Vagina (tissue), 2 donors: ENCODE results near the gene ANO9. TPM values are rescaled to one million over a fixed set of nuclear protein-coding genes. Genes with fewer than 3 reads are reported as not detected.

Source experiments
- DNase-seq, 2 donors: peaks; one replicate each; pipeline ENCODE4 v3.0.0-alpha.2; 2017; ENCODE audit errors: extremely low spot score in 2 of 2
- H3K27ac ChIP-seq: fragments of 200-600 bp; sonication (generic); one replicate; pipeline ENCODE4 v1.5.1; 2019
- H3K27me3 ChIP-seq: fragments of 200-600 bp; sonication (generic); one replicate; pipeline ENCODE4 v1.5.1; 2019
- H3K36me3 ChIP-seq, 2 donors: fragments of 200-600 bp; sonication (generic); one replicate each; pipeline ENCODE4 v1.5.1; 2017 to 2019
- H3K4me1 ChIP-seq: fragments of 200-600 bp; sonication (generic); one replicate; pipeline ENCODE4 v1.5.1; 2019
- H3K4me3 ChIP-seq, 2 donors: fragments of 200-600 bp; sonication (generic); 1 replicate in 1 of 2; 2 replicates in 1 of 2; pipeline ENCODE4 v1.5.1; 2016 to 2019
- H3K9me3 ChIP-seq: fragments of 200-600 bp; sonication (generic); one replicate; pipeline ENCODE4 v1.5.1; 2019
- POLR2A ChIP-seq, 2 donors: fragments of 450-650 bp; IDR thresholded peaks; one replicate each; pipeline ENCODE4 v1.6.1; 2017; ENCODE audit warnings: antibody characterized with exemption in 2 of 2, mild to moderate bottlenecking in 2 of 2, moderate library complexity in 2 of 2
- POLR2AphosphoS5 ChIP-seq, 2 donors: sonication (generic); formaldehyde crosslinking; IDR thresholded peaks; one replicate each; pipeline ENCODE4 v1.9.0; 2017; ENCODE audit warnings: antibody characterized with exemption in 2 of 2, mild to moderate bottlenecking in 2 of 2, low read depth in 1 of 2; ENCODE audit not compliant: insufficient read depth in 1 of 2
- intact Hi-C: fragments of 100-400 bp; cut with DNase I; formaldehyde crosslinking; loops from one replicate; pipeline ENCODE4 v1.15.1; 2023
- total RNA-seq: library from RNA; depleted of rRNA; stranded (reverse); fragments of >200 nt; gene quantifications from one replicate; pipeline ENCODE4 v1.2.3, GENCODE V29; 2016
- TF ChIP-seq, protein P1 (sequence below), 3 experiments: fragments of 450-650 bp in 2 of 3; fragments of 200-600 bp in 1 of 3; sonication (generic) in 1 of 3; IDR thresholded peaks; one replicate each; pipeline ENCODE4 v1.5.1; 2017 to 2019; ENCODE audit warnings: antibody characterized with exemption in 3 of 3, mild to moderate bottlenecking in 2 of 3, moderate library complexity in 2 of 3

ANO9 gene
- total RNA-seq, 1 donor from 2014 or later: 12.0 TPM

GRCh38 chr11:385594-386351 lies 56.0 kb downstream of the ANO9 start:
- intact Hi-C loops: no loop called here
- H3K4me3 ChIP-seq: no peak overlapping the region
- no peak overlapping the region for H3K27ac ChIP-seq
- no peaks in the 10 kb centered on the region for H3K9me3 ChIP-seq
- no peaks in the 10 kb centered on the region for H3K36me3 ChIP-seq
- no peaks in the 10 kb centered on the region for H3K4me1 ChIP-seq
- DNase-seq: no peak
- TF ChIP-seq POLR2A (IDR thresholded peaks at IDR 0.05) (no peak), POLR2AphosphoS5 (IDR thresholded peaks at IDR 0.05; ENCODE audit: insufficient read depth in 1 of 2, low read depth in 1 of 2) (no peak)
- TF ChIP-seq, protein P1, sequence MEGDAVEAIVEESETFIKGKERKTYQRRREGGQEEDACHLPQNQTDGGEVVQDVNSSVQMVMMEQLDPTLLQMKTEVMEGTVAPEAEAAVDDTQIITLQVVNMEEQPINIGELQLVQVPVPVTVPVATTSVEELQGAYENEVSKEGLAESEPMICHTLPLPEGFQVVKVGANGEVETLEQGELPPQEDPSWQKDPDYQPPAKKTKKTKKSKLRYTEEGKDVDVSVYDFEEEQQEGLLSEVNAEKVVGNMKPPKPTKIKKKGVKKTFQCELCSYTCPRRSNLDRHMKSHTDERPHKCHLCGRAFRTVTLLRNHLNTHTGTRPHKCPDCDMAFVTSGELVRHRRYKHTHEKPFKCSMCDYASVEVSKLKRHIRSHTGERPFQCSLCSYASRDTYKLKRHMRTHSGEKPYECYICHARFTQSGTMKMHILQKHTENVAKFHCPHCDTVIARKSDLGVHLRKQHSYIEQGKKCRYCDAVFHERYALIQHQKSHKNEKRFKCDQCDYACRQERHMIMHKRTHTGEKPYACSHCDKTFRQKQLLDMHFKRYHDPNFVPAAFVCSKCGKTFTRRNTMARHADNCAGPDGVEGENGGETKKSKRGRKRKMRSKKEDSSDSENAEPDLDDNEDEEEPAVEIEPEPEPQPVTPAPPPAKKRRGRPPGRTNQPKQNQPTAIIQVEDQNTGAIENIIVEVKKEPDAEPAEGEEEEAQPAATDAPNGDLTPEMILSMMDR (IDR thresholded peaks at IDR 0.05): no peak
- no peaks in the 10 kb centered on the region for H3K27me3 ChIP-seq

DNA sequence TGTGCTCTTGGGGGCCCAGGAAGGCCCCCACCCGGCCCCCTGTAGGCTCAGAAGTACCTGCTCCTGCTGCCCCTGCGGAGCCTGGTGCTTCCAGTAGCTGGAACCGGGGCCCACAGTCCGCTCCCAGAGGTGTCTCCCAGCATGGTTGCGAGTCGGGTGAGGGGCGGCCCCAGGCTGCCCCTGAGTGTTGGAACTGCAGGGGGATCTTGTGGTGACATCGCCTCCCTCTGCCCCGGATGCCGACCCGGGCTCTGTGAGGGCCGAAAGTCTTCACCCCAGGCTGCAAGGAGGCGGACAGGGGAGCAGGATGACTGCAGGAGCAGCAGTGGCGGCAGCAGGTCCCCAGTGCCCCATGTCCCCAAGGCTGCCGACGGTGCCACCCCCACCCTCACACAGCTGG lies 57.3 kb downstream of the ANO9 start:
- Histone ChIP-seq H3K4me1 (no peaks in the 10 kb centered on the region), H3K27me3 (no peaks in the 10 kb centered on the region), H3K4me3 (no peak overlapping the region), H3K27ac (no peak overlapping the region), H3K9me3 (no peaks in the 10 kb centered on the region), H3K36me3 (no peaks in the 10 kb centered on the region)
- intact Hi-C loops: no loop called here
- no peak for DNase-seq
- TF ChIP-seq, protein P1 (IDR thresholded peaks at IDR 0.05): no peak
- TF ChIP-seq POLR2AphosphoS5 (IDR thresholded peaks at IDR 0.05; ENCODE audit: insufficient read depth in 1 of 2, low read depth in 1 of 2) (no peak), POLR2A (IDR thresholded peaks at IDR 0.05) (no peak)

GRCh38 chr11:383431-383830 lies 58.4 kb downstream of the ANO9 start:
- intact Hi-C loops: no loop called here
- TF ChIP-seq POLR2AphosphoS5 (IDR thresholded peaks at IDR 0.05; ENCODE audit: insufficient read depth in 1 of 2, low read depth in 1 of 2): no peak
- TF ChIP-seq, protein P1 (IDR thresholded peaks at IDR 0.05): no peak
- no peak for TF ChIP-seq POLR2A (IDR thresholded peaks at IDR 0.05)
- Histone ChIP-seq H3K27me3 (no peaks in the 10 kb centered on the region), H3K4me1 (no peaks in the 10 kb centered on the region), H3K36me3 (no peaks in the 10 kb centered on the region), H3K9me3 (no peaks in the 10 kb centered on the region), H3K4me3 (no peak overlapping the region), H3K27ac (no peak overlapping the region)
- DNase-seq: no peak

- H3K4me1 ChIP-seq: no peaks in the 10 kb centered on the region
- DNase-seq: no peak
- H3K36me3 ChIP-seq: no peaks in the 10 kb centered on the region
- H3K9me3 ChIP-seq: no peaks in the 10 kb centered on the region
- no peak overlapping the region for H3K4me3 ChIP-seq
- intact Hi-C loops: no loop called here
- TF ChIP-seq, protein P1 (IDR thresholded peaks at IDR 0.05): no peak
- no peak overlapping the region for H3K27ac ChIP-seq
- no peaks in the 10 kb centered on the region for H3K27me3 ChIP-seq
Measured at GRCh38 chr11:382081-382629, 59.7 kb downstream of the ANO9 start.

GRCh38 chr11:381501-382072 lies 60.2 kb downstream of the ANO9 start:
- no peak for DNase-seq
- TF ChIP-seq, protein P1 (IDR thresholded peaks at IDR 0.05): no peak
- TF ChIP-seq POLR2AphosphoS5 (IDR thresholded peaks at IDR 0.05; ENCODE audit: insufficient read depth in 1 of 2, low read depth in 1 of 2): no peak
- no peak for TF ChIP-seq POLR2A (IDR thresholded peaks at IDR 0.05)
- H3K9me3 ChIP-seq: no peaks in the 10 kb centered on the region
- H3K4me1 ChIP-seq: no peaks in the 10 kb centered on the region
- H3K27me3 ChIP-seq: no peaks in the 10 kb centered on the region
- no peak overlapping the region for H3K4me3 ChIP-seq
- no peak overlapping the region for H3K27ac ChIP-seq
- intact Hi-C loops: no loop called here
- no peaks in the 10 kb centered on the region for H3K36me3 ChIP-seq
